NB4 (cell line): ENCODE results near the gene UNC13D.

ENCODE experiments used
- DNase-seq: peaks from one replicate; pipeline ENCODE4 v3.0.0; 2010; ENCODE audit warnings: low read depth
- H3K4me3 ChIP-seq: one replicate; pipeline ENCODE4 v1.5.1; 2011; ENCODE audit warnings: mild to moderate bottlenecking, low read depth, low read length, moderate library complexity
- MYC ChIP-seq: IDR thresholded peaks from 2 replicates; pipeline ENCODE4 v1.6.1; 2011; ENCODE audit warnings: low read depth, low read length
- POLR2A ChIP-seq: IDR thresholded peaks from 2 replicates; pipeline ENCODE4 v1.6.1; 2011; ENCODE audit warnings: mild to moderate bottlenecking; ENCODE audit not compliant: insufficient read length; ENCODE audit errors: extremely low read depth
- TF ChIP-seq, protein P1 (sequence below): IDR thresholded peaks from one replicate; pipeline ENCODE4 v1.5.1; 2012; ENCODE audit warnings: low read depth, low read length
- TF ChIP-seq, protein P2 (sequence below): IDR thresholded peaks from 2 replicates; pipeline ENCODE4 v1.6.1; 2011; ENCODE audit warnings: low read depth, low read length

The UNC13D gene

DNA sequence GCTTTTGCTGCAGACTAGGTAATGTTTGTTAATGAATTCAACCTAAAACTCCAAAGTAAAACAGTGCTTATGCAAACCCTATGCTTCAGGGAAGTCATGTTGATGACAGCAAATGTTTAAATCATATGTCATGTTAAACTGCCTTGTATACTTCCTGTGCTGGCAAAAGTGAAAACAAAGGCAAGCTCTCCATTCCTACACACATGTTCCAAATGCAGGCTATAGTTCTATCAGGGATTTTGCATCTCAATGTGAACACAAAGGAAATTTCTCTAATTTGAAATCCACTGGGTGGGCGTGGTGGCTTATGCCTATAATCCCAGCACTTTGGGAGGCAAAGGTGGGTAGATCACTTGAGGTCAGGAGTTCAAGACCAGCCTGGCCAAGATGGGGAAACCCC lies 40.3 kb downstream of the UNC13D start:
- H3K4me3 ChIP-seq = no peak overlapping the region
- TF ChIP-seq, protein P1, sequence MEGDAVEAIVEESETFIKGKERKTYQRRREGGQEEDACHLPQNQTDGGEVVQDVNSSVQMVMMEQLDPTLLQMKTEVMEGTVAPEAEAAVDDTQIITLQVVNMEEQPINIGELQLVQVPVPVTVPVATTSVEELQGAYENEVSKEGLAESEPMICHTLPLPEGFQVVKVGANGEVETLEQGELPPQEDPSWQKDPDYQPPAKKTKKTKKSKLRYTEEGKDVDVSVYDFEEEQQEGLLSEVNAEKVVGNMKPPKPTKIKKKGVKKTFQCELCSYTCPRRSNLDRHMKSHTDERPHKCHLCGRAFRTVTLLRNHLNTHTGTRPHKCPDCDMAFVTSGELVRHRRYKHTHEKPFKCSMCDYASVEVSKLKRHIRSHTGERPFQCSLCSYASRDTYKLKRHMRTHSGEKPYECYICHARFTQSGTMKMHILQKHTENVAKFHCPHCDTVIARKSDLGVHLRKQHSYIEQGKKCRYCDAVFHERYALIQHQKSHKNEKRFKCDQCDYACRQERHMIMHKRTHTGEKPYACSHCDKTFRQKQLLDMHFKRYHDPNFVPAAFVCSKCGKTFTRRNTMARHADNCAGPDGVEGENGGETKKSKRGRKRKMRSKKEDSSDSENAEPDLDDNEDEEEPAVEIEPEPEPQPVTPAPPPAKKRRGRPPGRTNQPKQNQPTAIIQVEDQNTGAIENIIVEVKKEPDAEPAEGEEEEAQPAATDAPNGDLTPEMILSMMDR = no peak
- DNase-seq = no peak

DNA sequence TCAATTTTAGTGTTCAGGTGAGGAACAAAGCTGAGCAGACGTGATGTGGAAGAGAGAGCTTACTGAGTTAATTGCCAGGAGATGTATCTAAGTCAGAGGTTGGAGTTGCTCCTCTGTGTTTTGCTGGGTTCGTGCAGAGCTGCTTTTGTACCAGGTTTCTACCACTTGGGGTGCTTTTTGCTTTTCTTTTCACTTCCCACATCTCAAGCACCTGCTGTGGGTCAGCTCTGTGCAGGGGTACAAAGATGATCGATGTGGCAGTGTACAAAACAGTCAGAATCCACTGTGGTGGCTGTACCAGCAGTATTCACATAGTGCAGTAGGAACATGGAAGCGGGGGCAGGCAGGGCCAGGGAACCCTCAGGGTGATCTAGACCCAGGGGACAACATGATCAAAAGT lies 44.8 kb downstream of the UNC13D start:
- no peak for DNase-seq
- no peak overlapping the region for H3K4me3 ChIP-seq
- TF ChIP-seq, protein P1 = no peak
- TF ChIP-seq MYC = no peak

DNA sequence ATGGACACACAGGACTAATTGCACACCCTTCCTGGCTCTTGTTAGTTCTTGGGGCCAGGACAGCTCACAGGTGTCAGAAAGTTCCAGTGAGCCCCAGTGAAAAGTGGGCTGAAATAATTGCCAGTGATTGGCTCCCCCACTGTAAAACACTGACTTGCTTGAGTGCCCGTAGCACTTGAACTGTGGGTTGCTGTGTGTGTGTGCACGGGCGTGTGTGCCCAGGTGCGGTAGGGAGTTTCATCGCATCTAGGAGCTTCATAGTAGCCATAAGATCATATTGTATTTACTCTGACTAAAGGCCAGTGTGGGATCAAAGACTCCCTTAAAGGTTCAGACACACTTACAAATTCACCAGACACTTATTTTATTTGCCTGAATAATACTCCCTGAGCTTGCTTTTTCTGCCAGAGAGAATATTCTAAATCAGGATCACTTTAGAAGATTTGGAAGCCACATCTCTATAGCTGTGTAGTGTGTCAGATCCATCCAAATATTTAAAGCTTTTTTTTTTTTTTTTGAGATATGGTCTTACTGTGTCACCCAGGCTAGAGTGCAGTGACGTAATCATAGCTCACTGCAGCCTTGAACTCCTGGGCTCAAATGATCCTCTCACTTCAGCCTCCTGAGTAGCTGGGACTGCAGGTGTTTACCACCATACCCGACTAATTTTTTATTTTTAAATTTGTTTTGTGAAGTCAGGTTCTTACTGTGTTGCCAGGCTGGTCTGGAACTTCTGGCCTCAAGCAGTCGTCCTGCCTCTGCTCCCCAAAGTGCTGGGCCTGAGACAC lies 48.2 kb downstream of the UNC13D start:
- TF ChIP-seq, protein P2, sequence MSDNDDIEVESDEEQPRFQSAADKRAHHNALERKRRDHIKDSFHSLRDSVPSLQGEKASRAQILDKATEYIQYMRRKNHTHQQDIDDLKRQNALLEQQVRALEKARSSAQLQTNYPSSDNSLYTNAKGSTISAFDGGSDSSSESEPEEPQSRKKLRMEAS = no peak

DNA sequence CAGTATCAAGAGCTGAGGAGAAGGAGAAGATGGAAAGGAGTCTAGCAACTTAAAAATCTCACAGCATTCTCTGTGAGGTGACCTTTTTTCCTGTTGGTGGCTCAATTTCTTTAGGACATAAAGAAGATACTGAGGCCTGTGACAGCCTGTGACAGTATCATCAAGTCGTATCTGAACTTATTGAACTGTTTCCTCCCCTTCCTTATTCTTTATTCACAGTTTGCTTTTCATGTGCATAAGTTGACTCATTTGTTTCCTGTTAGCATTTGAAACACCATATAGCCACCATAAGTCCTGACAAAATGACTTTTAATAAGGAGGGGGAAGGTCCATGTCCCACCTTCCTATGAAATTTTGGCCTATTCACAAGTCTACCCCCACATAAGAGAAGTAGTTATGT lies 50.7 kb downstream of the UNC13D start:
- DNase-seq = no peak
- no peak overlapping the region for H3K4me3 ChIP-seq
- TF ChIP-seq POLR2A = no peak
- TF ChIP-seq, protein P2 = no peak
- no peak for TF ChIP-seq MYC

More for the DNA sequence above, 48.2 kb downstream of the UNC13D start:
- DNase-seq = no peak
- H3K4me3 ChIP-seq = no peak overlapping the region

DNA sequence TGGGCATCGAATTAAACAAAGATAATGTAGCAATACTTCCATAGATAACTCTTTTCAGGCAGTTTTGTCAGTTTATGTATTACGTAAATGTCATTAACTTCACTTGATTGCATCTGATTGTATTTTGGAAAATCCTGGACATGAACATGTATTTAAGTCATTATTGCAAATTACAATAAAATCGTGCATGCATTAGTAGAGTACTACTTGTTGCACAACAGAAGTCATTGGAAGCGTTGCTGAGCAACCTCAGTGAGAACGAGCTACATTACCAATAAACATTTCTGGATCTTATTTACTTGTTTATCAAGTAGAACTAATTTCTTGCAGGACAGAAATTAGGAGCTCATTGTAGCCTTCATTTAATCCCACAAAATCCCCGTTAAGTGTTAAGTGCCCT lies 53.0 kb downstream of the UNC13D start:
- H3K4me3 ChIP-seq = no peak overlapping the region
- TF ChIP-seq, protein P2 = no peak
- TF ChIP-seq POLR2A (no peak), MYC (no peak)
- TF ChIP-seq, protein P1 = no peak
- DNase-seq = no peak

DNA sequence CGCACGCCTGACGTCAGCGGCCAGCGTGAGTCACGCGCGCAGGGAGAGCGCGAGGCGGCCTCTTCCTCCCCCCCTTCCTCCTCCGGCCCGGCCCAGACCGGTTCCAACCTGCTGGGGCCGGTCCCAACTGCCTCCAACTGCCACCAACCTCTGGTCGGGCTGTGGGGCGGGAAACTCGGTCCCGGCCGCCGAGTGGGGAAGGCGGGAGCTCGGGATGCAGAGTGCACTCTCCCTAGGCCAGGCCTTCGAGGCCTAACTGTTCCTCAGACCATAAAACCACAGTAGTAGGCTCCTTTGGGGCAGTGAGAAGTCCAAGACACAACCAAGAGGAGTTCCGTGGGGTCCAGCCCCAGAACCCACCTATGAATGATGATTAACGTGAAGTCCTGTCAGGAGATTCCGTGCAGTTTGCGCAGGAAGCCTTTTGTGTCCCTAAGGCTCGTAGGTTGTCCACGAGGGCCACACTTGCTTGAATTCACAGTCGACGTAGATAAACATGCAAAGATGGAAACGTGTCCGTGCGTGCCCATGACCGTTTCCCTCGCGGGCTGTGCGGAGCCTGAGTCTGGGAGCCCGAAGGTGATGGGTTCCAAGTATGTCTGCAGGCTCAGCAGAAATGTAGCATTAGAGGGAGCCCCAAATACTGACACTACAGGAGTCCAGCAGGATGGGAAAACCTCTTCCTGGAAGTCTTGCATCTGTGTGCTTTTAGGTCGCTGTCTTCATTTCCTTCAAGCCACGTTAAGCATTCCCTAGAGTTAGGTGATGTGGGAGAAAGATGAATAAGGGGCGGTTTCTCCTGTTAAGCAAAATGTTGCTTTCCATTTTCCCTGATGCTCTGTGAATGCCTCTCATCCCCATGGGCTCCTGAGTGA lies 59.0 kb downstream of the UNC13D start:
- peak; percentile 95 for DNase-seq

More for the DNA sequence above, 59.0 kb downstream of the UNC13D start:
- H3K4me3 ChIP-seq = peak overlapping the region; percentile 82
- peak; percentile 46 for TF ChIP-seq POLR2A
- TF ChIP-seq, protein P1 = no peak
- TF ChIP-seq MYC = no peak
- TF ChIP-seq, protein P2 = peak; percentile 64
